ENCODE results near the gene VPS37C.
"Not testable (repeated sequence)": the region's sequence is repeated elsewhere in the genome, so short reads cannot be mapped to it uniquely, and the experiment has no call there.

VPS37C gene

GRCh38 chr11:61098261-61098660 lies 63.0 kb downstream of the VPS37C start:
- DNase-seq (ENCODE audit: low read depth, low spot score): not testable (repeated sequence)

GRCh38 chr11:61095021-61095420 lies 66.2 kb downstream of the VPS37C start:
- DNase-seq (ENCODE audit: low read depth, low spot score): no peak

- not testable (repeated sequence) for DNase-seq (ENCODE audit: low read depth, low spot score)
Measured at GRCh38 chr11:61094167-61094566, 67.1 kb downstream of the VPS37C start.

- no peak for DNase-seq (ENCODE audit: low read depth, low spot score)
Measured at GRCh38 chr11:61092908-61093763, 68.1 kb downstream of the VPS37C start.

- no peak for DNase-seq (ENCODE audit: low read depth, low spot score)
Measured at GRCh38 chr11:61092280-61092766, 68.9 kb downstream of the VPS37C start.

GRCh38 chr11:61091373-61092279 lies 69.6 kb downstream of the VPS37C start:
- DNase-seq (ENCODE audit: low read depth, low spot score): no peak

- no peak for DNase-seq (ENCODE audit: low read depth, low spot score)
Measured at GRCh38 chr11:61090982-61091372, 70.2 kb downstream of the VPS37C start.

- DNase-seq (ENCODE audit: low read depth, low spot score): no peak
Measured at GRCh38 chr11:61090521-61090920, 70.7 kb downstream of the VPS37C start.

GRCh38 chr11:61089806-61090491 lies 71.3 kb downstream of the VPS37C start:
- DNase-seq (ENCODE audit: low read depth, low spot score): no peak

- DNase-seq (ENCODE audit: low read depth, low spot score): no peak
Measured at GRCh38 chr11:61087426-61088119, 73.7 kb downstream of the VPS37C start.

GRCh38 chr11:61083601-61084147 lies 77.6 kb downstream of the VPS37C start:
- DNase-seq (ENCODE audit: low read depth, low spot score): no peak

- DNase-seq (ENCODE audit: low read depth, low spot score): no peak
Measured at GRCh38 chr11:61082931-61083531, 78.2 kb downstream of the VPS37C start.

GRCh38 chr11:61082062-61082870 lies 79.0 kb downstream of the VPS37C start:
- DNase-seq (ENCODE audit: low read depth, low spot score): no peak

- DNase-seq (ENCODE audit: low read depth, low spot score): no peak
Measured at GRCh38 chr11:61080986-61081590, 80.1 kb downstream of the VPS37C start.

- no peak for DNase-seq (ENCODE audit: low read depth, low spot score)
Measured at GRCh38 chr11:61080526-61080925, 80.7 kb downstream of the VPS37C start.
